ENCODE results near the gene MYF5. TPM values are rescaled to one million over a fixed set of nuclear protein-coding genes. Genes with fewer than 3 reads are reported as not detected.

Gene MYF5
- total RNA-seq, 2 experiments from 2014 or later: not detected

DNA sequence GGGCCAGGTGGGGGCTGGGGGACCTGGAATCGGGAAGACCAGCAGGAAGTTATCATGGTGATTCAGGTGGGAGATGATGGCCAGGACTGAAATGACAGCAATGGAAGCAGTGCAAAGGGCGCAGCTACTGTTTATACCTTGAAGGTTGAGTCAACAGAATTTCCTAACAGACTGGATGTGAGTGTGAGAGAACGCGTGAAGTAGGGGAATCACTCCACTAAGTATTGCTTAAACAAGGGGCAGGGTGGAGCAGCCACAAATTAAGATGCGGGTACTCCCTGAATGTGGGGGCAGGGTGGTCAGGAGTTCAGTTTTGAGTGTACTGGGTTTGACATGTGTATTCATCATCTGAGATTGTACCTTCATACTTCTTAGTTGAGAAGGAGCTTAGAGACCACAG, 45.1 kb downstream of the MYF5 start:
- no peak overlapping the region for H3K27ac Mint-ChIP-seq
- no peak for DNase-seq
- ATAC-seq (ENCODE audit: low read depth): no peak
- no peaks in the 10 kb centered on the region for H3K4me1 Mint-ChIP-seq
- POLR2A ChIA-PET: no interaction called here
- no peak overlapping the region for H3K4me3 Mint-ChIP-seq
- H3K36me3 Mint-ChIP-seq: no peaks in the 10 kb centered on the region
- H3K9me3 Mint-ChIP-seq: no peaks in the 10 kb centered on the region
- peaks cover under 1% of the 10 kb centered on the region for H3K27me3 Mint-ChIP-seq

DNA sequence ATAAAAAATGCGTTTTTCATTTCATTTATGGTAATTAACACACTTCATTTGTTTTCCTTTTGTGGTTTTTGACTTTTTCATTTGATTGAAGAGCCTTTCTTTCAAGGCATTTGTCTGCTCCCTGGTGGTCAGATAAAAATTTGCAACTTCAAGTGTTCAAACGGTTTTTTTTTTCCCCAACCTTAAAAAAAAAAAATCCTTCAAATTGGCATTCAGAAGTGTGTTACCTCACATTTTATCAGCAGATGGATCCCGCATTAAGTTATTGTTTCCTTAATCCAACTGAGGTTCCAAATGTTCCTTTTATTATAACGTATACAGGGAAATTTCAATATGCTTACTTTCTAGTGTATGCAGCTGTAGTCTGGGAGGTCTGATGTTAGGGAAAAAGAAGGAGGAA, 47.2 kb downstream of the MYF5 start:
- ATAC-seq (ENCODE audit: low read depth) (no peak), DNase-seq (no peak)
- Mint-ChIP-seq H3K4me1 (no peaks in the 10 kb centered on the region), H3K27me3 (no peaks in the 10 kb centered on the region), H3K36me3 (no peaks in the 10 kb centered on the region), H3K9me3 (no peaks in the 10 kb centered on the region), H3K27ac (no peak overlapping the region), H3K4me3 (no peak overlapping the region)
- POLR2A ChIA-PET: no interaction called here

DNA sequence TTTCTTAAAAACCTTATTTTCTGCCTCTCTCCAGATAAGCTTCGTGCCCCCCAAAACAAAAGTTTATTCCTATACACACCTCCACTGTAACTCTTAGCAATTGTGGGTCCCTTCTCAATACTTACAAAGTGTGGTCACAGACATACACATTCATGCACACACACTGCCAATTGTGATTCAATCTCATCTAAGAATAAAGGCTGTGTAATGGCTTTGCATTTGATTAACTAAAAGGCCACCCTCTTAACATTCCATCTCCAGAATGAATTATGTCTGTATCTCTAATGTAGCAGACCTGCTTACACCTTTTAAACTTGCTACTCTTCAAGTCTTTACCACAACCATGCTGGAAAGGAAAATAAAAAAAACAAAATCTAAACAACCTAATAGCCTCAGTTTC, 49.5 kb downstream of the MYF5 start:
- no peaks in the 10 kb centered on the region for H3K4me1 Mint-ChIP-seq
- no peak overlapping the region for H3K4me3 Mint-ChIP-seq
- H3K27me3 Mint-ChIP-seq: no peaks in the 10 kb centered on the region
- no peak for ATAC-seq (ENCODE audit: low read depth)
- H3K36me3 Mint-ChIP-seq: no peaks in the 10 kb centered on the region
- POLR2A ChIA-PET: no interaction called here
- DNase-seq: no peak
- H3K9me3 Mint-ChIP-seq: no peaks in the 10 kb centered on the region
- H3K27ac Mint-ChIP-seq: no peak overlapping the region

DNA sequence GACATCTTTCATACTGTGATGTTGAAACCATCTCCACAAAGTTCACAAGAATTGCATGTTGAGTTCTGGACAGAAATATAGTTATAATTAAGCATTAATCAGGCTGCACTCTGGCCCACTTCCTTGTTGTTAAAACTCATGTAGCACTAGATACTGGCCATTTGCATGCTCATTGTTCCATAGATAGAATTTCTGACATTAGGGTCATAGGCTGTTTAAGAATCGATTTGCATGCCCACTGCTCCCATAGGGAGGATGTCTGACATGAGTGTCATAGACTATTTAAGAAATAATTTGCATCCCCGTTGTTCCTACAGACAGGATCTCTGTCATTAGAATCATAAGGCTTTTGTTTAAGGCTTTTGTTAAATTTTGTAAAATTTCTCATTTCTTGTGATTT, 50.2 kb downstream of the MYF5 start:
- H3K36me3 Mint-ChIP-seq: no peaks in the 10 kb centered on the region
- H3K4me1 Mint-ChIP-seq: no peaks in the 10 kb centered on the region
- peaks cover 2% of the 10 kb centered on the region for H3K9me3 Mint-ChIP-seq
- POLR2A ChIA-PET: no interaction called here
- H3K4me3 Mint-ChIP-seq: no peak overlapping the region
- H3K27ac Mint-ChIP-seq: no peak overlapping the region
- DNase-seq (no peak), ATAC-seq (ENCODE audit: low read depth) (no peak)
- no peaks in the 10 kb centered on the region for H3K27me3 Mint-ChIP-seq

Other genes starting within 250 kb of the MYF5 start
- not detected for gene MYF6, start 9.3 kb upstream of the MYF5 start, total RNA-seq
- gene LIN7A, start 221.0 kb downstream of the MYF5 start, total RNA-seq: not detected

All from activated naive CD8-positive, alpha-beta T cell treated with anti-CD3 and anti-CD28 coated beads, Interleukin-2, amount 10 ng/mL, durations not matched to agents 7 days and 5 days (primary cell).